HPDE6-E6E7 (cell line): ENCODE measurements around the gene PRKCA.

Experiments used
- DNase-seq: peaks from one replicate; pipeline ENCODE4 v3.0.0; 2011; ENCODE audit warnings: missing footprints; ENCODE audit errors: extremely low spot score

Gene PRKCA

DNA sequence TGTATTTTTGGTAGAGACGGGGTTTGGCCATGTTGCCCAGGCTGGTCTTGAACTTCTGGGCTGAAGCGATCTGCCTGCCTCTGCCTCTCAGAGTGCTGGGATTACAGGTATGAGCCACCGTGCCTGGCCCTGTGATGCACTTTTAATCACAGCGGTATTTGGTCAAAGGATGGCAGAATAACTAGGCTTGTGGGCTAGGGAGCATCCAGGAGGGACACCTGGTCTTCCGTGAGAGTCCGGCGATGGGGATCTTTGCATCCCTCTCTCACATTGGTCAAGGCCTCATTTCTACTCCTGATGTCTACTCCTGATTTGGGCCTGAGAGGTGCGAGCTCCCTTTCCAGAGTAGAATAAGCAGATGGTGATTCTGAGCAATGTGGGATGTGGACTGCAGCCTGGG is 274.6 kb downstream of the PRKCA start:
- DNase-seq: no peak

GRCh38 chr17:66578781-66579489 is 276.5 kb downstream of the PRKCA start:
- DNase-seq: no peak

GRCh38 chr17:66579556-66579955 is 277.1 kb downstream of the PRKCA start:
- DNase-seq: no peak

GRCh38 chr17:66580184-66580955 is 278.0 kb downstream of the PRKCA start:
- DNase-seq: no peak

DNA sequence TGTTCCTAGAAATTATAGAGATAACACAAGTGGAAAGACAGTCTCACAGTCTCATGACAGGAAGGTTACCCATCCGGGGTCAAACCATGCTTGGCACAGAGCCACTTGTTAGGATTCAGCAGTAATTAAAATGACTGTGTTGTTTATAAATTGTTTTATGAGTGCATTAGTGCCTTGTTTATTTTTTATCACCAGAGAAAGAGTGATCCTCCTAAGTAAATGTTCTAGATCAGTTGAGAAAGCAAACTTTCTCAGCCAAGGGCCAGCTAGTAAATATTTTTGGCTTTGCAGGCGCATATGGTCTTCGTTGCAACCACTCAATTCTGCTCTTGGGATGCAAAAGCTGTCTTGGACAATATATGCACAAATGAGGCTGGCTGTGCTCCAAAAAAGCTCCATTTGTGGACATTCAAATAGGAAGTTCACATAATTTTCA is 278.6 kb downstream of the PRKCA start:
- no peak for DNase-seq

DNA sequence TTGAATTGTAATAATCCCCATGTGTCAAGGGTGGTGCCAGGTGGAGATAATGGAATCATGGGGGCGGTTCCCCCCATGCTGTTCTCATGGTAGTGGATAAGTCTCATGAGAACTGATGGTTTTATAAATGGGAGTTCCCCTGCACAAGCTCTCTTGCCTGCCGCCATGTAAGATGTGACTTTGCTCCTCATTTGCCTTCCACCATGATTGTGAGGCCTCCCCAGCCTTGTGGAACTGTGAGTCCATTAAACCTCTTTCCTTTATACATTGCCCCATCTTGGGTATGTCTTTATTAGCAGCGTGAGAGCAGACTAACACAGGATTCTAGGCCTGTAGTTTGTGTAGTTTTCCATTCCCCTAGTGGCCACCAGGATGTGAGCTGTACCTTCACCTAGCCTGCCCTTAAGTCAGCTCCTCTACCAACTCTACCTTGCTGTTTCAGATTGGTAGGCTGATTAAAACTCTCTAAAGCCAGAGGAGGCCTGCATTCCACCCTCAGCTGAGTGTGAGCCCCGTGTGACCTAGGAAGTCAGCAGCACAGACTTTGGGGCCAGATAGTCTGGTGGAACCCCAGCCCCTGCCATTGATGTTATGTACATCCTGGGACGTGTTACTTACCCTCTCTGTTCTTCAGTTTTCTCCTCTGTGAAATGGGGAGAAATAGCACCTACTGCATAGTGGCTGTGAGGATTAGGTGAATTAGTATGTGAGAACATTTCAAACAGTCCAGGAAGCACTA is 280.1 kb downstream of the PRKCA start:
- DNase-seq: no peak

DNA sequence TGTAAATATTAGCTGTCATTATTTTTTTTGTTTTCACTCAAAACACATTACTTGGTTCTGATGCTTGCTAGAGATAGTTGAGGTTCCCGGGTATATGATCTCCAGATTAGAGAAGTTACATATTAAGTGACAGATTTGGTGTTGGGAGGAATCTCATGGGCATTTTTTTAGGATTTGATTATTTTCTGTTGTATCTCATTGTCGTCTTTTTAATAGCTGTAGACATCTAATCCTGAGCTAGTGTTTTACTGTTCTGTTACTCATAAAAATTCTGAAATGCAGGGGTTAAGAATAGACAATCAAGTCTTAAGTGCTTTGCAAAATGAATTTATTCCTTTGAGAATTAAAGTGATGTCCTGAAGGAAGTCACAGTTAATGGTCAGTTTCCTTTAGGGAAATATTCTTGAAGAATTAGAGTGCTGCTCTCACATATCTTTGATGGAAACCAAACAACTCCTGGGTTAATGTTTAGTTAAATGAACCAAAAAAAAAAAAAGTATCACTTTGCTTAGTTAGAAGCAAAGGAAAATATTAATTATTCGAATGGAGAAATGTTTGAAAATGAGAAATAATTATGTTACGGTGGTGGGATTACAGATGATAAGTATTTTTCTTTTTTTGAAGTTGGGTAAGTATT is 280.8 kb downstream of the PRKCA start:
- no peak for DNase-seq

- DNase-seq: no peak
Observed at GRCh38 chr17:66584927-66585326, 282.5 kb downstream of the PRKCA start.

- DNase-seq: no peak
Observed at GRCh38 chr17:66585472-66585871, 283.1 kb downstream of the PRKCA start.

DNA sequence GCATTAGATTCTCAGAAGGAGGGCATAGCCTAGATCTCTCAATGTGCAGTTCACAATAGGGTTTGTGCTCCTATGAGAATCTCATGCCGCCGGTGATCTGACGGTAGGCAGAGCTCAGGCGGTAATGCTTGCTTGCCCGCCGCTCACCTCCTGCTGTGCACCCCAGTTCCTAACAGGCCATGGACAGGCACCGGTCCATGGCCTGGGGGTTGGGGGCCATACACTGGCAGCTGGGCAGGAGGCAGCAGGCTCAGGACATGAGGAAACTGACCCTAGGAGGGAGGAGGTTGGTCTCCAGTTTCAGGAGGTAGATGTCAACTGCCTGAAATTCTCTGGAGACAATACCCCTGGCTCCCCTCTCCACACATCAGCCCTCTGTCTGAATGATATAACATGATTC is 287.5 kb downstream of the PRKCA start:
- no peak for DNase-seq

DNA sequence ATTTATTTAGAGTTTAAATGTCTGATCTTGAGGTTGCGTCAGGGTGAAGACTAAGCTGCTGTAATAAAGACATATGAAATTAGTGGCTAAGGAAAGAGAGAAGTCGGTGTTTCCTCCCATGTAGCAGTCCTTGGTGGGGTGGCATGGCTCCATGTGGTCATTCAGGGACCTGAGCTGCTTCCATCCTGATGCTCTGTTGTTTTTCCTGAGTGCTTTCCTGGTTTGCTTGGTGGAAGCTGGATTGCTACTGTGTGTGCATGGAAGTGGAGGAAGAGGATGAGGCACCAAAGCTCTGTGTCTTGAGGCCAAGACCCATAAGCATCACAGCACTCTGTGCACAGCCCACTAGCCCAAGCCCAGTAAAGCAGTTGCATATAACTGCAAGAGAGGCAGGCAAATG is 290.7 kb downstream of the PRKCA start:
- DNase-seq: no peak

- DNase-seq: no peak
Observed at GRCh38 chr17:66595893-66596292, 293.5 kb downstream of the PRKCA start.

DNA sequence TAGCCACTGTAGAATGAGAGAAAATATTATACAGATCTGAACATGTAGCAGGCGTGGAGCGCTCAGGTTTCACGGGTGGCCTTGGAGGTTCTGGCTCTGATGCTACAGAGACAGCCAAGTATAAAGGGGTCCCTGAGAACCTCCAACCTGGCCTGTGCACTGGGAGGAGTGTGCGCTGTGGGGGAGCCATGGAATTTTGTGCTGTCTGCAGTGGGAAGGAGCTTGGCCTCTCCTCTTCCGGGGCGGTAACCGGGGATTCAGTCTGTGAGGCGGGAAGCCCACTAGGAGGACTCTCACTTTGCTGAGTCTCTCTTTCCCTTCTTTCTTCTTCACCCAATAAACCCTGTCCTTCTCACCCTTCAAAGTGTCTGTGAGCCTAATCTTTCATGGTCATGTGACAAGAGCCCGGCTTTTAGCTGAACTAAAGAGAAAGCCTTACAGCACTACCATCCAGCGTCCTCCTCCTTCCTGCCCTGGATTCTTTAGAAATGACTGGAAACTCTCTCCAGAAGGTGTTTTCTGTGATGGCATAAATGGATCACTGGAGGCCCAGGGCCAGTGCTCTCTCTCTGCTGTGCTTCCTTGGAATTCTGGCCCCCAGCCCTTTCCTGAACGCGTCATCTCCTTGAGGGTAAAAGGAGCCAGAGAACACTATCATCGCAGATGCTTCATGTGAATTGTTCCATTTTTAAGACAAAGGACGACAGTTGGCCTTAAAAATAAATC is 300.4 kb downstream of the PRKCA start:
- no peak for DNase-seq

GRCh38 chr17:66604376-66604775 is 302.0 kb downstream of the PRKCA start:
- no peak for DNase-seq

DNA sequence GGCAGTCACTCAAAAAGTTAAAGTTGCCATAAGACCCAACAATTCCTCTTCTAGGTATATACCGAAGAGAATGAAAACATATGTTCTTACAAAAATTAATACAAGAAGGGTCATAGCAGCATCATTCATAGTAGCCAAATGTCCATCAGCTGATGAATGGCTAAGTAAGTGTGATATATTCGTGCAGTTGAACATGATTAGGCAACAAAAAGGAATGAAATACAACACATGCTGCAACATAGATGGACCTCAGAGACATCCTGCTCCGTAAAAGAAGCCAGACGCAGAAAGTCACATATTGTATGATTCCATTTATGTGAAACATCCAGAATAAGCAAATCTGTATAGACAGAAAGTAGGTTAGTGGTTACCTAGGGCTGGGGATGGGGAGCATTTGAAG is 303.1 kb downstream of the PRKCA start:
- no peak for DNase-seq

DNA sequence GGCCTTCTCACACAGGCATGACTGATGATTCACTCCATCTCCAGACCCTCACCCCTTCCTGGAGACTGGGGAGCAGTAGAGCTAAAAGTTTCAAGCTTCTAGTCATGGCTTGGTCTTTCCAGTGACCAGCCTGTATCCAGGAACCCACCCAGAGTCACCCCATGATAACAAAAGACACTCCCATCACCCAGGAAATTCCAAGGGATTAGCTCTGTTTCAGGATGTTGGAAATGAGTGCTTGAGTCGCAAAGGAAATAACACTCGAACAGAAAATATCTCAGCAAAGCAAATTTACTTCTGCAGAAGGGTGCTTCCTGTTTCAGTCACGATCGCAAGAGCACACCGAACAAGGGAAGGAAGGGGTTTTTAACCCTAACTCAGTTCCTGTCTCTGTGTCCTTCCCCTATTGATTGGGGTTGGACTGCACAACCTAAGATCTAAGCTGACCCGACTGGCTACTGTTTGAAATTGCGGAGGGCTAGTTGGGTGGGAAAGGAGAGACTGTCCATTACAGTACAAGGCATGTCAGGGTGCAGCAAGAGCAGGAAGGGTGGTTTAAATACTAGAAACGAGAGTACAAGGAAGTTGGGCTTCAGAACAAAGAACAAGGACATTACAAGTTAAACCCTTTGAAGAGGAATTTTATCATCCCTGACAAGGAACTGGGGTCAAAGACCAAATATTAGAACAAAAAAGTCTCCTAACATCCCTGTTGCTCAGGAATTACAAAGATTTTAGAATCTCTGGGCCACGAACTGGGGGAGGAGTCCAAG is 308.1 kb downstream of the PRKCA start:
- DNase-seq: no peak

- no peak for DNase-seq
Observed at GRCh38 chr17:66611397-66611796, 309.0 kb downstream of the PRKCA start.

DNA sequence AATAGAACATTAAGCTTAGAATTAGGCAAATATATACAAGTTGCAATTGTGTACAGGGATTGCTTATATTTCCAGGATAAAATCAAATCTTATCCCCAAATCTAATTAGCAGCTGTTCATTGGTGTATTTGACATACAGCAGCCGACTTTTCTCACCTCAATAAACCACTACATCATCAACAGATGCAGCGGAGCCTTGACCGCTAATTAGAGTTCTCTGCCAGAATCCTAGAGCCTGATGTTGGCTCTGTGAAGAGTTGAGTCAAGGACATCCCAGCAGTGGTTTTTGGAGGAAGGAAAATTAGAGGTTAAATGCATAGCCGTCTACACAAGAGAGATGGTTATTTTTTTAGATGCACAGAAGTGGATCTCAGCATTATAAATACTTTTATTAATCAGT is 310.6 kb downstream of the PRKCA start:
- DNase-seq: no peak

DNA sequence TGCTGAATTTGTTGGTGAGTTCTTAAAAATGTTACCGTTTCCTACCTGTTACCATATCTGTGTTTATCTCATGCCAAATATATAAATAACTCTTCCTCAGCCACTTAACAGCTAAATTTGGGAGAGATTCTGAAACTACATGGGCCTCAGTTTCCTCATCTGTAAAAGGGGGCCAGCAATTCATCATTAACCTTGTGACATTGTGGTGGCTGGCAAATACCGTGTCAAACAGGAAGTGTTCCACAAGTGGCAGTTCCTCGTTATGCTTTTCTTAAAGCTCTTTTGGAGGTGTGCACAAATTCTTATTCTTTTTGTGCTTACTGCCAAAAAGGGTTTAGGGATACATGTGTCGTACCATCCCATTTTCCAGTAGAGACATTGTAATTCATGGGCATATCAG is 312.1 kb downstream of the PRKCA start:
- DNase-seq: no peak

DNA sequence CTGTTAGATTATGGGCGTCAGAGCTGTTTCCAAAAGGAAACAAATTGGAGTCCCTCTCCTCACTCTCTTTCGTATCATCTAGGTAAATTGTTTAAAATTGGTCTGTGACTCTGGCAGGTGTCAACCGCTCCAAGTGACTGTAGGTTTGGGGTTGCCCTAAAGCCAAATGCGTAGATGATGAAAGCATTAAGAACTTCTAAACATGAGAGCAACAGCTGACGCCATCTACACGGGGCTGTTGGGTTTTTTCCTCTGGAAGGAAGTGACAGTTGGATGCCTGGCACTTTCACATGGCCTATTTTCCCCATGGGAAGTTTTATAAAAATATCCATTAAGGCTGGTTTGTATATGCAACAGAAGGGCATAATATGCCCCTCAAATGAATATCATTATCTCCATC is 316.8 kb downstream of the PRKCA start:
- no peak for DNase-seq

DNA sequence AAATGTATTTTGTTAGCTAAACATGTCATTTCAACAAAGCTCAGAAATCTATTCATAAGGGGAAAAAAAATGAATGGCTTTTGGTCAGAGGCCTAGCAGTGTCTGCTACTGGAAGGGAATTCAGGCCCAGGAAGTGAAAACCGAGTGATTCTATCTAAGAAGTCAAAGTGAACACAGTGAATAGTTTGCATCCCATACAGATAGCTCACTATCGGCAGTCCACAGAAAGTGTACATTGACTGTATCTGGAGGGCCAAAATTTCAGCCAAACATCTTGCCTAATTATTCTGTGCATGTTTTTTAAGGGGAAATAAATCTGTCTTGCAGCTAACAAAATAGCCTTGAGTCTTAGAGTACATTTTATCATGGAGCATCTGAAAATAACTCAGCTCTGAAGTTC is 318.1 kb downstream of the PRKCA start:
- DNase-seq: no peak
